Hepatocyte (in vitro differentiated cells): ENCODE data around the gene KCNJ12.
"Not testable (repeated sequence)": the region's sequence is repeated elsewhere in the genome, so short reads cannot be mapped to it uniquely, and the experiment has no call there.

Experiments used
- CTCF ChIP-seq: fragments of 200-600 bp; sonication (generic); IDR thresholded peaks from 2 replicates; pipeline ENCODE4 v1.5.1; 2016; ENCODE audit warnings: antibody characterized with exemption, mild to moderate bottlenecking; ENCODE audit not compliant: poor library complexity
- EZH2 ChIP-seq: fragments of 200-600 bp; sonication (generic); IDR thresholded peaks from 2 replicates; pipeline ENCODE4 v1.6.1; 2016; ENCODE audit warnings: antibody characterized with exemption, mild to moderate bottlenecking, borderline replicate concordance

GRCh38 chr17:21436883-21437836, 61.0 kb downstream of the KCNJ12 start:
- not testable (repeated sequence) for TF ChIP-seq CTCF, EZH2
